Measurements from ENCODE around the gene SH3GLB1. TPM values are rescaled to one million over a fixed set of nuclear protein-coding genes. Genes with fewer than 3 reads are reported as not detected.
A peak's percentile ranks its signal among the peaks of the same experiment; 100 is the strongest.

SH3GLB1 gene
- total RNA-seq, 1 donor, result 53.9 TPM

DNA sequence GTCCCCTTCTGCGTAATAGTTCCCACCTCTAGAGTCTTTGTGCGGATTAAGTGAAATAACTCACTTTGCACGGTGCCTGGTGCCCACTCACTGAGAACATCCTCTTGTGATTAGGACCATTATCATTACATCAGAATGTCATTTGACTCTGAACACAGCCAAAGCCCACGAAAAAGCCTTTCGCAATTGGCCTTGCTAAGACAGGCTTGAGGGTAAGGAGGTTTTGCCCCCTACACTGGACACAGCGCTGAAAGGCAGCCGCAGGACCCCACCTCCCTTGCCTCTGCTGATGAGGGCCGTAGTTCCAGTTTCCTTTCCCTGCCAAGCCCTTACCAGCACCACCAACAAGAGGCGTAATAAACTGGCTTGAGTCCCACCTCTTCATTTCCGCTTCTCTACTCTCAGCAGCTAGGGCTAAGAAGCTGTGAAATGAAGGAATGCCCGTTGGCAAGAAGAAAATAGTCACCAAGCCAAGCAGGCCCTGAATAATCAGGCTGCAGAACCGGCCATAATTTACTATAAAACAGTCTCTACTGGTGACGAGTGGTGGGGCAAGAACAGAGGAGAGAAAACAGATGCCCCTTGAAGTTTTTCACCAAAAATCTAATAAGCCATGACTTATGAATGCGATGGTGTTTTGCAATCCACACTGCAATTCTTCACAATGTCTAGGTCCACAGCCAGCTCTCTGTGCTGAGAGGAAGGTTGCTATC lies 53.1 kb downstream of the SH3GLB1 start:
- Histone ChIP-seq H3K27ac (ENCODE audit: low read depth, low read length) (peak overlapping the region; percentile 51), H3K36me3 (ENCODE audit: insufficient read depth, low read length) (no peaks in the 10 kb centered on the region), H3K79me2 (ENCODE audit: insufficient read depth, low read length) (no peaks in the 10 kb centered on the region), H4K20me1 (ENCODE audit: insufficient read depth, low read length) (no peaks in the 10 kb centered on the region), H3K4me2 (ENCODE audit: insufficient read depth, low read length) (peak overlapping the region; percentile 45), H3K9me3 (ENCODE audit: low read depth, low read length) (no peaks in the 10 kb centered on the region), H2AFZ (ENCODE audit: low read length) (peak overlapping the region; percentile 80), H3K4me3 (ENCODE audit: insufficient read depth, low read length) (peak overlapping the region; percentile 14), H3K4me1 (ENCODE audit: insufficient read depth, low read length) (peaks cover 3% of the 10 kb centered on the region), H3K27me3 (ENCODE audit: insufficient read depth, low read length) (peaks cover 14% of the 10 kb centered on the region)
- DNase-seq (ENCODE audit: insufficient read length, low spot score, missing footprints), result no peak
- TF ChIP-seq, protein P1, sequence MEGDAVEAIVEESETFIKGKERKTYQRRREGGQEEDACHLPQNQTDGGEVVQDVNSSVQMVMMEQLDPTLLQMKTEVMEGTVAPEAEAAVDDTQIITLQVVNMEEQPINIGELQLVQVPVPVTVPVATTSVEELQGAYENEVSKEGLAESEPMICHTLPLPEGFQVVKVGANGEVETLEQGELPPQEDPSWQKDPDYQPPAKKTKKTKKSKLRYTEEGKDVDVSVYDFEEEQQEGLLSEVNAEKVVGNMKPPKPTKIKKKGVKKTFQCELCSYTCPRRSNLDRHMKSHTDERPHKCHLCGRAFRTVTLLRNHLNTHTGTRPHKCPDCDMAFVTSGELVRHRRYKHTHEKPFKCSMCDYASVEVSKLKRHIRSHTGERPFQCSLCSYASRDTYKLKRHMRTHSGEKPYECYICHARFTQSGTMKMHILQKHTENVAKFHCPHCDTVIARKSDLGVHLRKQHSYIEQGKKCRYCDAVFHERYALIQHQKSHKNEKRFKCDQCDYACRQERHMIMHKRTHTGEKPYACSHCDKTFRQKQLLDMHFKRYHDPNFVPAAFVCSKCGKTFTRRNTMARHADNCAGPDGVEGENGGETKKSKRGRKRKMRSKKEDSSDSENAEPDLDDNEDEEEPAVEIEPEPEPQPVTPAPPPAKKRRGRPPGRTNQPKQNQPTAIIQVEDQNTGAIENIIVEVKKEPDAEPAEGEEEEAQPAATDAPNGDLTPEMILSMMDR (IDR thresholded peaks at IDR 0.05; ENCODE audit: extremely low read depth, low read depth, low read length), result no peak

DNA sequence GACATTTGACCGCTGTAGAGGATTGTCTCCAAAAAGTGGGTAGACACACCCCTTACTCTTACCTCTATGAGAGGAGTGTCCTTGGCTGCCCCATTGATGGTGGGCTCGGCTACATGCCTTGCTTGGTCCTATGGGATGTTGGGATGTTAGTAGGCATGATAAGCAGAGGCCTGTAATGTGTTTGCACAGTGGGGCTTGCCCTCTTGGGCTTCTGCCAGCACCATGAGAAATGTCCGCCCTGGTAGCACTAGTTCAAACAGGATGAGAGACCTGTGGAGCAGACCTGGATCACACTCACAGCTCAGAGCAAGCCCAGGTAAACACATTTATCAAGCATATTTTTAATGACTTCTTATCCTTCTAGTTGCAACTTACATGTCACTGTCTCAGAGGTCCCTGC lies 54.2 kb downstream of the SH3GLB1 start:
- Histone ChIP-seq H2AFZ (ENCODE audit: low read length) (no peak overlapping the region), H3K79me2 (ENCODE audit: insufficient read depth, low read length) (no peaks in the 10 kb centered on the region), H3K4me3 (ENCODE audit: insufficient read depth, low read length) (no peak overlapping the region), H3K27ac (ENCODE audit: low read depth, low read length) (no peak overlapping the region), H3K9me3 (ENCODE audit: low read depth, low read length) (no peaks in the 10 kb centered on the region), H3K36me3 (ENCODE audit: insufficient read depth, low read length) (no peaks in the 10 kb centered on the region), H3K4me1 (ENCODE audit: insufficient read depth, low read length) (peaks cover 3% of the 10 kb centered on the region), H4K20me1 (ENCODE audit: insufficient read depth, low read length) (no peaks in the 10 kb centered on the region), H3K27me3 (ENCODE audit: insufficient read depth, low read length) (peaks cover 12% of the 10 kb centered on the region), H3K4me2 (ENCODE audit: insufficient read depth, low read length) (no peak overlapping the region)
- TF ChIP-seq, protein P1 (IDR thresholded peaks at IDR 0.05; ENCODE audit: extremely low read depth, low read depth, low read length), result no peak
- DNase-seq (ENCODE audit: insufficient read length, low spot score, missing footprints), result no peak

GRCh38 chr1:86760199-86760598 lies 55.8 kb downstream of the SH3GLB1 start:
- DNase-seq (ENCODE audit: insufficient read length, low spot score, missing footprints), result no peak
- Histone ChIP-seq H2AFZ (ENCODE audit: low read length) (no peak overlapping the region), H3K4me3 (ENCODE audit: insufficient read depth, low read length) (no peak overlapping the region), H4K20me1 (ENCODE audit: insufficient read depth, low read length) (no peaks in the 10 kb centered on the region), H3K27me3 (ENCODE audit: insufficient read depth, low read length) (peaks cover 10% of the 10 kb centered on the region), H3K4me1 (ENCODE audit: insufficient read depth, low read length) (peaks cover 3% of the 10 kb centered on the region), H3K9me3 (ENCODE audit: low read depth, low read length) (no peaks in the 10 kb centered on the region), H3K27ac (ENCODE audit: low read depth, low read length) (no peak overlapping the region), H3K4me2 (ENCODE audit: insufficient read depth, low read length) (no peak overlapping the region), H3K79me2 (ENCODE audit: insufficient read depth, low read length) (no peaks in the 10 kb centered on the region), H3K36me3 (ENCODE audit: insufficient read depth, low read length) (no peaks in the 10 kb centered on the region)
- TF ChIP-seq, protein P1 (IDR thresholded peaks at IDR 0.05; ENCODE audit: extremely low read depth, low read depth, low read length), result no peak

DNA sequence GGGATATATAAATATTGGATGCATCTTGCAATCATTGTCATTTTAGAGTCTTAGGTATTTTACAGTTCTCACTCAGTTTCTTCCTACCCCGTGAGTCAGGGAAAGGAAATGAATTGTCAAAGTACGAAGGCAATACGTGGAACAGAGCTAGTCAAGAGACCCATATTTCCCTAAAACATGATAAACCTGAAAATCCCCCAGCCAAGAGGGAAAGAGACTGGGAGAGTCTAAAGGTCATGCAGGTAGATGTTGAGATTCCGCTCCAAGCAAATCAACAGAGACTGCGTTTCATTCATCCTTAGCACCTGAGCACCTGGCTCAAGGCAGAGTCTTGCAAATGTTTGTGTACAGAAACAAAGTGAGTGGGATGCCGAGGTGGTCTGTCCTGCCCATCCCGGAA lies 58.0 kb downstream of the SH3GLB1 start:
- H3K4me2 ChIP-seq (ENCODE audit: insufficient read depth, low read length), result no peak overlapping the region
- TF ChIP-seq, protein P1 (IDR thresholded peaks at IDR 0.05; ENCODE audit: extremely low read depth, low read depth, low read length), result no peak
- H3K79me2 ChIP-seq (ENCODE audit: insufficient read depth, low read length), result no peaks in the 10 kb centered on the region
- H3K4me3 ChIP-seq (ENCODE audit: insufficient read depth, low read length), result no peak overlapping the region
- no peaks in the 10 kb centered on the region for H3K9me3 ChIP-seq (ENCODE audit: low read depth, low read length)
- no peaks in the 10 kb centered on the region for H4K20me1 ChIP-seq (ENCODE audit: insufficient read depth, low read length)
- DNase-seq (ENCODE audit: insufficient read length, low spot score, missing footprints), result no peak
- no peak overlapping the region for H2AFZ ChIP-seq (ENCODE audit: low read length)
- H3K36me3 ChIP-seq (ENCODE audit: insufficient read depth, low read length), result no peaks in the 10 kb centered on the region
- H3K27me3 ChIP-seq (ENCODE audit: insufficient read depth, low read length), result peaks cover 10% of the 10 kb centered on the region
- no peaks in the 10 kb centered on the region for H3K4me1 ChIP-seq (ENCODE audit: insufficient read depth, low read length)
- no peak overlapping the region for H3K27ac ChIP-seq (ENCODE audit: low read depth, low read length)
